HUES64 (cell line): ENCODE measurements around the gene RBM39.
"Not testable (repeated sequence)": the region's sequence is repeated elsewhere in the genome, so short reads cannot be mapped to it uniquely, and the experiment has no call there.

Experiments used
- H3K27ac ChIP-seq: 2 replicates; pipeline ENCODE4 v1.7.0; 2013; ENCODE audit warnings: low read depth, low read length, inconsistent platforms
- H3K27me3 ChIP-seq: 2 replicates; pipeline ENCODE4 v1.6.1; 2013; ENCODE audit warnings: mild to moderate bottlenecking, low read length; ENCODE audit not compliant: insufficient read depth
- H3K36me3 ChIP-seq: 2 replicates; pipeline ENCODE4 v1.6.1; 2013; ENCODE audit warnings: mild to moderate bottlenecking, low read length; ENCODE audit not compliant: insufficient read depth
- H3K4me1 ChIP-seq: 2 replicates; pipeline ENCODE4 v1.6.1; 2013; ENCODE audit warnings: mild to moderate bottlenecking, low read length, moderate library complexity; ENCODE audit not compliant: insufficient read depth
- H3K4me3 ChIP-seq: 2 replicates; pipeline ENCODE4 v1.5.1; 2013; ENCODE audit warnings: mild to moderate bottlenecking, low read length, moderate library complexity
- H3K9ac ChIP-seq: 2 replicates; pipeline ENCODE4 v1.6.1; 2013; ENCODE audit warnings: mild to moderate bottlenecking, low read depth, low read length
- H3K9me3 ChIP-seq: 2 replicates; pipeline ENCODE4 v1.6.1; 2013; ENCODE audit warnings: low read depth, low read length; ENCODE audit not compliant: insufficient read depth
- WGBS: fragments of 150-250, 120-280 bp; methylation state at CpG from one replicate; pipeline ENCODE4 v1.1.7; 2013; ENCODE audit warnings: missing lambda C conversion rate; 5-methylcytosine and 5-hydroxymethylcytosine counted together

The RBM39 gene

DNA sequence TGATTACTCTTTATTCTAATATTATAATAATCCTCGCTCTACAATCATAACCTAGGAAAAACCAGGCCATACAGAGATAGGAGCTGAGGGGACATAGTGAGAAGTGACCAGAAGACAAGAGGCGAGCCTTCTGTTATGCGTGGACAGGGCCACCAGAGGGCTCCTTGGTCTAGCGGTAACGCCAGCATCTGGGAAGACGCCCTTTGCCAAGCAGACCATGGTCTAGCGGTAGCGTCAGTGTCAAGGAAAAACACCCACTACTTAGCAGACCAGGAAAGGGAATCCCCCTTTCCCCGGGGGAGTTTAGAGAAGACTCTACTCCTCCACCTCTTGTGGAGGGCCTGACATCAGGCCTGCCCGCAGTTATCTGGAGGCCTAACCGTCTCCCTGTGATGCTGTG is 55.2 kb downstream of the RBM39 start:
- not testable (repeated sequence) for H3K4me3 ChIP-seq, H3K9ac ChIP-seq, H3K9me3 ChIP-seq, H3K4me1 ChIP-seq, H3K27ac ChIP-seq, H3K27me3 ChIP-seq
- 89% methylated on average over 10 of the region's 11 CpGs for WGBS
- peaks cover 26% of the 10 kb centered on the region for H3K36me3 ChIP-seq

DNA sequence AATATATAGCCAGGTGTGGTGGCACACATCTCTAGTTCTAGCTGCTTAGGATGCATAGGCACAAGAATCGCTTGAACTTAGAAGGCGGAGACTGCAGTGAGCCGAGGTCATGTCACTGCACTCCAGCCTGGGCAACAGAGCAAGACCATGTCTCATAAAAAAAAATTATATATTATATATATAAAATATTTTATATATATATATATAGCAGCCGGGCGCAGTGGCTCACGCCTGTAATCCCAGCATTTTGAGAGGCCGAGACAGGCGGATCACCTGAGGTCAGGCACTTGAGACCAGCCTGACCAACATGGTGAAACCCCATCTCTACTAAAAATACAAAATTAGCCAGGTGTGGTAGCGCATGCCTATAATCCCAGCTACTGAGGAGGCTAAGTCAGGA is 56.7 kb downstream of the RBM39 start:
- not testable (repeated sequence) for H3K4me3 ChIP-seq, H3K4me1 ChIP-seq, H3K27me3 ChIP-seq, H3K27ac ChIP-seq, H3K9me3 ChIP-seq, H3K9ac ChIP-seq
- H3K36me3 ChIP-seq, result peaks cover 26% of the 10 kb centered on the region
- WGBS, result 93% methylated on average over 9 of the region's 9 CpGs

DNA sequence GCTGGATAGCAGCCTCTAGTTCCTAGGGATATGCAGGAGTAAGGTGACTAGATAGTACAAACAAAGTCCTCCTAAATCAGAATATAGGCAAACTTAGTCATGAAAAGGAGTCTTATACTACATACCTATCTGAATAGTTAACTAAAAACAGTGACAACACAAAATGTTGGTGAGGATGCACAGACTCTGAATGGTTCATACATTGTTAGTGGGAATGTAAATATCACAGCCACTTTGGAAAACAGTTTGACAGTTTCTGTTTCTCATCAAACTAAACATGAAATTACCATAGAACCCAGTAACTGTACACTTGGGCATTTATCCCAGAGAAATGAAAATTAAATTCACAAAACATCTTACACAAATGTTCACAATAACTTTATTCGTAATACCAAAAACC is 60.1 kb downstream of the RBM39 start:
- Histone ChIP-seq H3K27ac (no peak overlapping the region), H3K9me3 (0 out of 2 replicates have a peak, but pooled peaks cover 1% of the 10 kb centered on the region), H3K27me3 (no peaks in the 10 kb centered on the region), H3K36me3 (0 out of 2 replicates have a peak, but pooled peaks cover 3% of the 10 kb centered on the region), H3K4me3 (no peak overlapping the region), H3K9ac (no peak overlapping the region), H3K4me1 (no peaks in the 10 kb centered on the region)
- WGBS, result 97% methylated on average over 1 of the region's 1 CpG

- H3K9ac ChIP-seq, result no peak overlapping the region
- no peaks in the 10 kb centered on the region for H3K36me3 ChIP-seq
- no peak overlapping the region for H3K27ac ChIP-seq
- no peak overlapping the region for H3K4me3 ChIP-seq
- whole genome bisulfite sequencing, result 87% methylated on average over 4 of the region's 4 CpGs
- no peaks in the 10 kb centered on the region for H3K4me1 ChIP-seq
- no peaks in the 10 kb centered on the region for H3K9me3 ChIP-seq
- H3K27me3 ChIP-seq, result no peaks in the 10 kb centered on the region
Measured at GRCh38 chr20:35680452-35681183, 61.4 kb downstream of the RBM39 start.

DNA sequence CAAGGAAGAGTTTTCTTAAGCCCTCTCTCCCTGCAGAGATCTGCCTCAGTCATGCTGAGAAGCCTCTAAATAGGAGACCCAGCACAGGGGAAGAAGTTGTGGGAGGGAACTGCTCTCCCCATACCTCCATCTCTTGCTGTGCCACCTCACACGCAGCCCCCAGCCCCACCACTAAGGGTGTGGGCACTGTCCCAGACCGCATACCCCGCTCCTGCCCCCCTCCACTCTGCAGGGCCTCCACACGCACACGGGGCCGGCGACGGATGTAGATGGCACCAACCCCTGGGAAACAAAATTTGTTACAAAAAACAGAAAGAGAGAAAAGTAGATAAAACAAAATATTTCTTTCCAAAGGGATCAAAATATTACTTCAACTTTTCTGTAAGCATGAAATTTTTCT is 67.1 kb downstream of the RBM39 start:
- WGBS, result 97% methylated on average over 6 of the region's 8 CpGs
- Histone ChIP-seq H3K4me3 (no peak overlapping the region), H3K9me3 (no peaks in the 10 kb centered on the region), H3K27ac (no peak overlapping the region), H3K4me1 (no peaks in the 10 kb centered on the region), H3K9ac (no peak overlapping the region), H3K36me3 (peaks cover 28% of the 10 kb centered on the region), H3K27me3 (no peaks in the 10 kb centered on the region)

DNA sequence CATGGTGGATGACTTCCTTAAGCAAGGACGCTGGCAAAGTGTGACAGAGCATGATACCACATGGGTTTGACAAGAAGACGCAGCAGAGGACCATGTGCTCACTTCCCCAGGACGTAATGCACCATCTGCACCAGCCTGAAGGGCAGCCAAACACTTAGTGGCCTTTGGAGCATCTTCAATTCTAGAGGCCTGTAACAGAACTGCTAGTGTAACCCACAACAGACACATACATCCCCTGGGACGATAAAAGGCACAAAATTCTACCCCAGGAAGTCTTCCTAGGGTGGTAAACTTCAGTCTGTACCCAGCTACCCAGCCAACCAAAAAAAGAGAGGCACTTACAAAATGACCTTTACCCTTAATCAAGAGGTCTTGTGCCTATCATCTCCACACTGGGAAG is 68.2 kb downstream of the RBM39 start:
- no peak overlapping the region for H3K27ac ChIP-seq

GRCh38 chr20:35669681-35670080 is 72.4 kb downstream of the RBM39 start:
- peaks cover 45% of the 10 kb centered on the region for H3K36me3 ChIP-seq
- H3K9ac ChIP-seq, result no peak overlapping the region
- no peak overlapping the region for H3K4me3 ChIP-seq
- H3K27ac ChIP-seq, result no peak overlapping the region
- no peaks in the 10 kb centered on the region for H3K9me3 ChIP-seq
- WGBS, result 71% methylated on average over 1 of the region's 1 CpG
- H3K27me3 ChIP-seq, result no peaks in the 10 kb centered on the region
- no peaks in the 10 kb centered on the region for H3K4me1 ChIP-seq

More for the DNA sequence above, 68.2 kb downstream of the RBM39 start:
- no peak overlapping the region for H3K4me3 ChIP-seq
- H3K9me3 ChIP-seq, result no peaks in the 10 kb centered on the region
- WGBS, result 93% methylated on average over 4 of the region's 4 CpGs
- H3K36me3 ChIP-seq, result peaks cover 38% of the 10 kb centered on the region
- no peaks in the 10 kb centered on the region for H3K4me1 ChIP-seq
- H3K9ac ChIP-seq, result no peak overlapping the region
- H3K27me3 ChIP-seq, result no peaks in the 10 kb centered on the region

DNA sequence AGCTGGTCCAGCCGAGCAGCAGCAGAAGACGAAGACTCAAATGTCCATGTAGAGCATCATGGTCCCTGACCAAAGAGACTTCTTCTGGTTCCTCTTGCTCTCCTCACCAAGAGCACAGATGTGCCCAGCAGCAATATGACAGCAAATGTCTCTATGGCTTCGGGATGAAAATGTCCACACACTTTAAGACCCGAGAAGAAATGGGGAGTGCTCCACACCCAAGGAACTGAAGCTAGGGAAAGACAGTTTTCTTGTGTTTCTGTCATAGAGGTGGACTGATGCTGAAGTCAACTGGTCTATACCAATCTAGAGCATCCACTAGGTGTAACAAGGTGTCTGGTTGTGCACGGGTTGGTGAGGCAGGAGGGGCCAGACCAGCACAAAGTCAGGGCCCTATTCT is 72.8 kb downstream of the RBM39 start:
- 94% methylated on average over 5 of the region's 5 CpGs for WGBS
- no peak overlapping the region for H3K9ac ChIP-seq
- no peak overlapping the region for H3K4me3 ChIP-seq
- no peaks in the 10 kb centered on the region for H3K4me1 ChIP-seq
- no peaks in the 10 kb centered on the region for H3K27me3 ChIP-seq
- no peak overlapping the region for H3K27ac ChIP-seq
- H3K36me3 ChIP-seq, result peaks cover 40% of the 10 kb centered on the region
- H3K9me3 ChIP-seq, result no peaks in the 10 kb centered on the region

GRCh38 chr20:35665949-35666288 is 76.1 kb downstream of the RBM39 start:
- WGBS, result 96% methylated on average over 15 of the region's 17 CpGs
- peaks cover 25% of the 10 kb centered on the region for H3K4me1 ChIP-seq
- H3K27me3 ChIP-seq, result no peaks in the 10 kb centered on the region
- H3K9me3 ChIP-seq, result no peaks in the 10 kb centered on the region
- H3K4me3 ChIP-seq, result no peak overlapping the region
- H3K36me3 ChIP-seq, result peaks cover 21% of the 10 kb centered on the region
- no peak overlapping the region for H3K27ac ChIP-seq
- no peak overlapping the region for H3K9ac ChIP-seq

DNA sequence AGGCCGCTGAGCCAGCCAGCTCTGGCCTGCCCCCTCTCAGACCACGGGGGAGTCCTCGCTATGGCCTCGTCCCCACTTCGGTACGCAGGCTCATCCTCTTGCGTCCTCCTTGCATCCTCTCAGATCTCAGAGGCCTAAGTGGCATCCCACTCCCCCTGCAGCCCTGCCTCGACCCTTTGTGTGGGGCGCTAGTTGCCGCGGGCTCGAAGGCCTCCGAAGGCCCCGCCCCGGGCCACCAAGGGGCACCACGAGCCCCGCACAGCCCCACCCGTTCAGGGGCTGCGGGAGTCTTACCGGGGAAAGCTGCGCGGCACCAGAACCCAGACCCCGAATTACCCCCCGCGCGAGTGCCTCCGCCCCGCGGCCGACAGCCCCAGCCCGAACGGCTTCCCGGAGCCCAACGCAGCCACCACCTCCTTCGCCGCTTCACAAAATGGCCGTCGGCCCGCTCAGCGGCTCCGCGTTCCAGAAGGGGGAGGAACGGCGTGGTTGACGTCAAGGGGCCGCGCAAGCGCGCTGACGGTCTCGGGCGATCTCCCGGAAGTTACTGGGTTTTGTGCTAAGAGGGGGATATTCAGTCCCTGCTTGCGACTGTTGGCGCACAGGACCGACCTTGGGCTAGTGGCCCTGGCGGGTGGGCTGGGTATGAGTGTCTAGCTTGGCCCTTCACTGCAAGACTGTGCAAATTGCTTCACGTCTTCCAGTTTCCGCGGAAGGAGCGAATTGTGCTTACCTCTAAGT is 77.4 kb downstream of the RBM39 start, which contains the start of the genes CPNE1 and RBM12:
Gene CPNE1, minus strand, starts transcription at position 435 of the 741 bp plus-strand sequence. CDS start 31,977 bp downstream, outside the sequence.
Gene RBM12, minus strand, starts transcription at position 435 of the 741 bp plus-strand sequence. CDS start 9,578 bp downstream, outside the sequence.
- H3K27me3 ChIP-seq, result no peaks in the 10 kb centered on the region
- H3K4me3 ChIP-seq, result peak within 1 kb of the TSS; percentile 83
- H3K9me3 ChIP-seq, result no peaks in the 10 kb centered on the region
- peaks cover 14% of the 10 kb centered on the region for H3K36me3 ChIP-seq
- peak within 1 kb of the TSS; percentile 97 for H3K27ac ChIP-seq
- under 1% methylated on average over 61 of the region's 61 CpGs for WGBS
- H3K4me1 ChIP-seq, result peaks cover 30% of the 10 kb centered on the region
- H3K9ac ChIP-seq, result peak within 1 kb of the TSS; percentile 99
